Naive thymus-derived CD8-positive, alpha-beta T cell (primary cell): ENCODE results near the gene CRIP1. TPM values are rescaled to one million over a fixed set of nuclear protein-coding genes. Genes with fewer than 3 reads are reported as not detected.
A peak's percentile ranks its signal among the peaks of the same experiment; 100 is the strongest.

Source experiments
- ATAC-seq, 2 donors: fragments of 150-1000 bp; cut with Tn5 transposase in 1 of 2; sonication (Bioruptor Pico), chemical (Tn5 transposase) in 1 of 2; 1 replicate in 1 of 2; 2 replicates in 1 of 2; pipeline ENCODE4 v1.10.0; 2021; ENCODE audit warnings: mild to moderate bottlenecking in 2 of 2, moderate library complexity in 2 of 2
- POLR2A ChIA-PET: fragments of 350-600 bp; sonication (Branson Sonifier 250); formaldehyde crosslinking; loops from one replicate; lab custom pipeline; 2021; ENCODE audit warnings: antibody characterized with exemption; lab: Charles Lee
- DNase-seq, 10 donors: peaks; one replicate each; pipeline versions ENCODE4 v3.0.0 to v3.0.0-alpha.2; 2020 to 2022
- H3K27ac Mint-ChIP-seq, 10 donors: one replicate each; pipeline ENCODE4 v1.8.0; 2020 to 2022; ENCODE audit warnings: mild to moderate bottlenecking in 10 of 10, mixed read lengths in 10 of 10, moderate library complexity in 4 of 10, inconsistent platforms in 1 of 10
- H3K27me3 Mint-ChIP-seq, 5 donors: one replicate each; pipeline ENCODE4 v1.8.0; 2021 to 2022; ENCODE audit warnings: mixed read lengths in 5 of 5
- H3K36me3 Mint-ChIP-seq, 3 donors: one replicate each; pipeline ENCODE4 v1.8.0; 2020 to 2022; ENCODE audit warnings: mixed read lengths in 3 of 3, mild to moderate bottlenecking in 2 of 3, inconsistent platforms in 1 of 3
- H3K4me1 Mint-ChIP-seq, 4 donors: one replicate each; pipeline ENCODE4 v1.8.0; 2021 to 2022; ENCODE audit warnings: mixed read lengths in 4 of 4
- H3K4me3 Mint-ChIP-seq, 10 donors: one replicate each; pipeline ENCODE4 v1.8.0; 2020 to 2022; ENCODE audit warnings: mild to moderate bottlenecking in 10 of 10, mixed read lengths in 10 of 10, moderate library complexity in 6 of 10, inconsistent platforms in 1 of 10
- H3K9me3 Mint-ChIP-seq, 9 donors: one replicate each; pipeline ENCODE4 v1.8.0; 2020 to 2022; ENCODE audit warnings: mixed read lengths in 9 of 9, mild to moderate bottlenecking in 3 of 9, inconsistent platforms in 1 of 9, moderate library complexity in 1 of 9
- polyA plus RNA-seq, 3 donors: library from polyadenylated mRNA; unstranded; fragments of 300-500 nt; fragmentation: Illumina TruSeq; gene quantifications; one replicate each; pipeline ENCODE4 v1.2.3, GENCODE V29; 2021
- total RNA-seq, 8 experiments: library from RNA in 2 of 8; stranded (reverse) in 2 of 8; gene quantifications; one replicate each; pipeline ENCODE4 v1.2.3 and lab custom pipeline; 2021 to 2026

The CRIP1 gene
- total and polyA plus RNA-seq, 5 experiments from 2014 or later = 96.5 to 784 (median 342) TPM

DNA sequence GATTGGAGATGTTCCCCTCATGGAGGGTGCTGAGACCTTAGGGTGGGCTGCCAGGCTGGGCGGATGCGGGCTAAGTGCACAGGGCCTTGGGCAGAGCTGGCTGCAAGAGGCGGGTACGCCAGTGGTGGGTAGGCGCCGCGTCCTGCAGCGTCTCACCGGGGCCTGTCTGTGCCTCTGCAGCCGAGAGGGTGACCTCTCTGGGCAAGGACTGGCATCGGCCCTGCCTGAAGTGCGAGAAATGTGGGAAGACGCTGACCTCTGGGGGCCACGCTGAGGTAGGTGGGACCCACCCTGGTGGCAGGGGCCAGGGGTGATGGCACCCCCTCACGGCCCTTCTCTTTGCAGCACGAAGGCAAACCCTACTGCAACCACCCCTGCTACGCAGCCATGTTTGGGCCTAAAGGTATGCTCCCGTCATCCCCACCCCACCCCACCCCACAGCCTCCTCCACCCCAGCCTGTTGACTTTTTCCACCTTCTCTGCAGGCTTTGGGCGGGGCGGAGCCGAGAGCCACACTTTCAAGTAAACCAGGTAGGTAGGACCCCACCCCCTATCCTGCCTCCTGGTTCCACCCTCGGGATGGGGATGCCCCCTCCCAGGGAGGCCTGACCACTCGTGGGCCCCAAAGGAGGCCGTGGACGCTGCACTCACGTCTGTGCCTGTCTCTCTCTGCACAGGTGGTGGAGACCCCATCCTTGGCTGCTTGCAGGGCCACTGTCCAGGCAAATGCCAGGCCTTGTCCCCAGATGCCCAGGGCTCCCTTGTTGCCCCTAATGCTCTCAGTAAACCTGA lies 1.5 kb downstream of the CRIP1 start:
- H3K4me1 Mint-ChIP-seq = peaks cover 19 to 58% (median 44%) of the 10 kb centered on the region in 4 donors
- H3K4me3 Mint-ChIP-seq = peak overlapping the region; percentile 77 to 96 (median 88)
- POLR2A ChIA-PET = interaction anchor here (1.6 to 5.3 kb wide), 5 partner anchors 9 to 90 kb away, joined by 4 to 165 read pairs (median 30); partner anchors contain the start of genes TEX22 and TMEM121
- peaks cover 0 to 4% (median 0%) of the 10 kb centered on the region in 5 donors for H3K27me3 Mint-ChIP-seq
- H3K9me3 Mint-ChIP-seq = no peaks in the 10 kb centered on the region
- DNase-seq (peak in 4 of 10 donors; percentile 18 to 75 (median 32)), ATAC-seq (no peak)
- no peaks in the 10 kb centered on the region for H3K36me3 Mint-ChIP-seq
- H3K27ac Mint-ChIP-seq = peak overlapping the region; percentile 81 to 100 (median 98)

DNA sequence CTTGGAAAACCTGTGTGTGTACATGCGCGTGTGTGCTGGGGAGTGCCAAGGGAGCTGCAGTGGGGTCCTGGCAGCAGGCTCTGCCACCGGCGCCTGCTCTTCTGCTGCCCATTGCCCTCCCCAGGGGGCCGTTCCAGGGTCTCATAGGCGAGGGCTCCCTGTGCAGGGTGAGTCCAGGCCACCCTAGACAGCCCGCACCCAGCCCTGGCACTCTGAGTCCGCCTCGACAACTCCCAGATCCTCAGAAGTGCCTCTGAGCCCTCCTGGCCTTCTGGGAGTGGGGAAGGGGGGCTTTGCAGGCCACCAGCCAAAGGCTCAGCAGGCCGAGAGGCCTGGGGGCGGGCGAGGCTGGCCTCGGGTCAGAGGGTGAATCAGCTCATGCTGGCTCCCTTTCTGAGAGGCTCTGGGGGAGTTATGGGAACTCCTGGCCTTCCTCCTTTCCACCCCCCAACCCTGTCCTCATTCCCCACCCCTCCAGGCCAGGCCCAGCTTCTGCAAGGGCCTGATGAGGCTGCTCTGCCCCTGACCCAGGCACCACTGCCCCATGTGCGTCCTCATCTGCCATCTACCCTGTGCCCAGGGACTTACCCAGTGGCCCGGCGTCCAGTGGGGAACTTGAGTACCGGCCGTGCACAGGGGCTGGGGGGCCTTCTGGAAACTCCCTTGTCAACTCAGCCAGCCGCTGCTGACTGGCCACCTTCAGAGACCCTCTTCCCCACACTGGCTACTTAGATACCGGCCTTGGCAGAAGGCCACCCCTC lies 2.3 kb downstream of the CRIP1 start:
- Mint-ChIP-seq H3K27ac (peak overlapping the region; percentile 92 to 100 (median 99)), H3K4me1 (peaks cover 19 to 54% (median 44%) of the 10 kb centered on the region in 4 donors), H3K9me3 (no peaks in the 10 kb centered on the region), H3K27me3 (peaks cover 0 to 4% (median 0%) of the 10 kb centered on the region in 5 donors), H3K4me3 (peak overlapping the region; percentile 81 to 96 (median 90)), H3K36me3 (no peaks in the 10 kb centered on the region)
- ATAC-seq (no peak), DNase-seq (peak in 2 of 10 donors; percentile 11 to 13)
- POLR2A ChIA-PET = interaction anchor here (0.6 to 5.3 kb wide), 18 partner anchors 10 to 736 kb away, joined by 3 to 165 read pairs (median 4); partner anchors contain the start of genes PACS2, SIVA1, TEX22 and TMEM121

DNA sequence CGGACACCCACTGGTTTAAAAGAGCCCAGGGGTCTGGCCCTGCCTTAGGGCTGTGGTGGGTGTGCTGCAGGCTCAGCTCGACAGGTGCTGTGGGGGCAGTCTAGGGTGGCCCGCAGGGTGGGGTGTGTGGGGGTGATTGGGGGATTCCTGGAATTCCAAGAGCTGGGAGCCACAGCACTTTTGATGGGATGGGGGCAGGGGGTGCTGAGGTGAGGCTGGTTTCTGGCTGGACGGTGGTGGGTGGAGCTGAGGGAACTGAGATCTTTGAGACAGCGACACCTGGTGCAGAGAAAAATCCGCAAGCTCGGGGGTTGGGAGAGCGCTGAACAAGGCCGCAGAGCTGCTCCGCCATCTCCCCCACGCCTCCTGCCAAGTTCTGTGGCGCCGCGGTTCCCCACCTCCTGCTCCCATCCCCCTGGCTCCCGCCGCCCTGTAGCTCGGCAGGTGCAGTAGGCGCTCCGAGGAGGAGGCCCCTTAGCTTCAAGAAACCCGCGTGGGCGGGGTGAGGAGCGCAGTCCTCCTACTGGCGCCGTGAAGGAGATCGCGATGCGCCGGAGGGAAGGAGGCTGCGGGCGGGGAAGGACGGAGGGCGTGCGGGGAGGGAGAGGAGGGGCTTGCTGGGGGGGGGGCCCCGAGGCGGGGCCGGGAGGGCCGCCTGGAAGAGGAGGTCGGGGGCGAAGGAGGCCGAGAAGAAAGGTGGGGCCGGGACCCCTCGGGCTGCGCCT lies 3.0 kb downstream of the CRIP1 start:
- H3K4me3 Mint-ChIP-seq = peak overlapping the region; percentile 81 to 96 (median 90)
- H3K9me3 Mint-ChIP-seq = no peaks in the 10 kb centered on the region
- peak; percentile 10 to 12 for ATAC-seq
- H3K36me3 Mint-ChIP-seq = no peaks in the 10 kb centered on the region
- peak overlapping the region; percentile 92 to 100 (median 99) for H3K27ac Mint-ChIP-seq
- H3K27me3 Mint-ChIP-seq = peaks cover 0 to 4% (median 0%) of the 10 kb centered on the region in 5 donors
- peaks cover 13 to 47% (median 37%) of the 10 kb centered on the region in 4 donors for H3K4me1 Mint-ChIP-seq
- peak; percentile 78 to 94 (median 88) for DNase-seq
- POLR2A ChIA-PET = interaction anchor here (0.6 to 5.3 kb wide), 27 partner anchors 10 to 737 kb away, joined by 3 to 165 read pairs (median 4); partner anchors contain the start of genes BRF1, PACS2, SIVA1 and TEX22

DNA sequence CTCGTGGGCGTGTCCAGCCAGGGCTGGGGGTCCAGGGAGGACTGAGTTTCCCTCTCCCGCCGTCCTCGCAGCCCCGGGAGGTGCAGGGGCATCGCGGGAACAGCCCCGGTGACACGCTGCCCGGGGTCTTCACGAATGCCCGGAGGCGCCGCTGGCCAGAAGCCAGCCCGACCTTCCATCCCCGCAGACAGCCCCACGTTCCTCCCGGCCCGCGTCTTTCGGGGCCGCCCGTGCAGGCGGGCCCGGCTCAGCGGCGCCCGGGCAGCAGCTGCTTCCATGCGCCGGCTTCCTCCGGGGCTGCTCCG lies 3.5 kb downstream of the CRIP1 start:
- H3K4me1 Mint-ChIP-seq = peaks cover 13 to 41% (median 32%) of the 10 kb centered on the region in 4 donors
- H3K9me3 Mint-ChIP-seq = no peaks in the 10 kb centered on the region
- peak overlapping the region in 8 of 10 donors; percentile 93 to 100 (median 99) for H3K27ac Mint-ChIP-seq
- peaks cover 0 to 4% (median 0%) of the 10 kb centered on the region in 5 donors for H3K27me3 Mint-ChIP-seq
- ATAC-seq (peak in 1 of 2 donors; percentile 3), DNase-seq (no peak)
- no peaks in the 10 kb centered on the region for H3K36me3 Mint-ChIP-seq
- H3K4me3 Mint-ChIP-seq = peak overlapping the region in 7 of 10 donors; percentile 81 to 96 (median 90)
- POLR2A ChIA-PET = interaction anchor here (0.7 to 5.3 kb wide), 19 partner anchors 11 to 738 kb away, joined by 3 to 165 read pairs (median 4); partner anchors contain the start of genes BRF1, PACS2, SIVA1 and TEX22

DNA sequence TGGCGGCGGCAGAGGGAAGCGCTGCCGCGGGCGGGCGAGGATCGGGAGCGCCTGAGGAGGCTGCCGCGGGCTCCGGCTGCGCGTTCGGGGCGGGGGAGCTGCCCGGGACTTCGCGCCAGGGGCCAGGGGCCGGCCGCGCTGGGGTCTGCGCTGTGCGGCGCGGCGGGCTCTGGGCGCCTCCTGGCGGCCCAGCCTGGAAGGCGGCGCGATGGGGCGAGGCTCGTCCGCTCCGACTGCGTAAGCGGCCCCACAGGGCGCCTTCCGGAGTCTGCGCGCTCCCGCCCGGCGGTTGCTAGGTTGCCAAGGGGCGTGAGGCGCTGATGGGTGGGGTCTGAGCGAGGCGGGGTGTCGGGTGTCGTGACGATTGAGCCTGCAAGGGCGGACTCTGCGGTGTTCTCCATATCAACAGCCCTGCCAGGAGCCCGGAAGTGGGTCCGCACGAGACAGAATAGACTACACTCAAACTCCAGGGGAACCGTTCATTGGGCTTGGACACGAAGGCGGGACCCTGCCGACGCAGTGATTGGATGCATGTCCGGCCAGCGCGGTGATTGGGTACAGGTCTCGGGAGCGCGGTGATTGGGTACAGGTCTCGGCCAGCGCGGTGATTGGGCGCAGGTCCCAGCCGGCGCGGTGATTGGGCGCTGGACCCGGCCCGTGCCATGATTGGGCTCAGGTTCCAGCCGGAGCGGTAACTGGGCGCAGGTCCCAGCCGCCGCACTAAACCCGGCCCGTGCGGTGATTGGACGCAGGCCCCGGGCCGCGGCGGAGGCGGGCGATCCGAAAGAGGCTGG lies 4.1 kb downstream of the CRIP1 start, which contains the start of gene TEDC1:
Gene TEDC1 (plus strand): TSS at position 675 of the 794 bp plus-strand sequence. CDS start 130 bp downstream, outside the sequence.
- Mint-ChIP-seq H3K4me3 (peak within 1 kb of the TSS; percentile 81 to 96 (median 88)), H3K4me1 (peaks cover 10 to 36% (median 28%) of the 10 kb centered on the region in 4 donors), H3K27me3 (peaks cover 0 to 4% (median 0%) of the 10 kb centered on the region in 5 donors), H3K27ac (peak within 1 kb of the TSS; percentile 87 to 100 (median 99)), H3K36me3 (no peaks in the 10 kb centered on the region), H3K9me3 (no peaks in the 10 kb centered on the region)
- ATAC-seq (peak; percentile 64 to 73), DNase-seq (peak; percentile 95 to 100 (median 99))
- POLR2A ChIA-PET = interaction anchor here (0.9 to 5.3 kb wide), 16 partner anchors 11 to 738 kb away, joined by 3 to 165 read pairs (median 6); partner anchors contain the start of genes BRF1, PACS2, SIVA1 and TEX22

DNA sequence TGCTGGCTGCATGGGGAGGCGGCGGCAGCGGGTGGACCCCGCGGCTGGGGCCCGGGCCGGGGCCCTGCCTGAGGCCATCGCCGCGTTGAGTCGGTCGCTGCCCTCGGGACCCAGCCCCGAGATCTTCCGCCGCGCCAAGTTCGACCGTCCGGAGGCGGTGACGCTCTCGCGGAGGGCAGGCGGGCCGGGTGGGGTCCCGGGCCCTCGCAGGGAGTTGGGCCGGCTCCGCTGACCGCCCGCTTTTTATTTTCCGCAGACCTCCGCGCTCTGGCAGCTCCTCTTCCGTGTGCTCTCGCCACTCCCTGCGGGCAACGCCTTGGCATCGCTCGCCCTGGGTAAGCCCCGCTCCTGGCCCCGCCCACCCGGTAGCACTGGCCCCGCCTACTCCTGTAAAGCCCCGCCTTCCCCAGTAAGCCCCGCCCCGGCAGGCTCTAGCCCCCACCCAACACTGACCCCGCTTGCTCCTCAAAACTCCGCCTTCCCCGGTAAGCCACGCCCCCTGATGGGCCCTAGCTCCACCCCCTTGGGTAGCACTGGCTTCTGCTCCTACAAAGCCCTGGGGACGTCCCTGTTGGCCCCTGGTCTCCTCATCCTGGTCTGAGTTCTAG lies 4.8 kb downstream of the CRIP1 start:
- H3K36me3 Mint-ChIP-seq = no peaks in the 10 kb centered on the region
- ATAC-seq = peak; percentile 9 to 16
- H3K9me3 Mint-ChIP-seq = no peaks in the 10 kb centered on the region
- H3K27me3 Mint-ChIP-seq = peaks cover 0 to 4% (median 0%) of the 10 kb centered on the region in 5 donors
- peak overlapping the region; percentile 78 to 99 (median 96) for H3K27ac Mint-ChIP-seq
- peaks cover 10 to 32% (median 24%) of the 10 kb centered on the region in 4 donors for H3K4me1 Mint-ChIP-seq
- POLR2A ChIA-PET = interaction anchor here (1.5 to 5.3 kb wide), 6 partner anchors 12 to 177 kb away, joined by 5 to 165 read pairs (median 30); partner anchors contain the start of genes PACS2, TEX22 and TMEM121
- DNase-seq = peak; percentile 75 to 88 (median 79)
- H3K4me3 Mint-ChIP-seq = peak overlapping the region; percentile 77 to 94 (median 87)

DNA sequence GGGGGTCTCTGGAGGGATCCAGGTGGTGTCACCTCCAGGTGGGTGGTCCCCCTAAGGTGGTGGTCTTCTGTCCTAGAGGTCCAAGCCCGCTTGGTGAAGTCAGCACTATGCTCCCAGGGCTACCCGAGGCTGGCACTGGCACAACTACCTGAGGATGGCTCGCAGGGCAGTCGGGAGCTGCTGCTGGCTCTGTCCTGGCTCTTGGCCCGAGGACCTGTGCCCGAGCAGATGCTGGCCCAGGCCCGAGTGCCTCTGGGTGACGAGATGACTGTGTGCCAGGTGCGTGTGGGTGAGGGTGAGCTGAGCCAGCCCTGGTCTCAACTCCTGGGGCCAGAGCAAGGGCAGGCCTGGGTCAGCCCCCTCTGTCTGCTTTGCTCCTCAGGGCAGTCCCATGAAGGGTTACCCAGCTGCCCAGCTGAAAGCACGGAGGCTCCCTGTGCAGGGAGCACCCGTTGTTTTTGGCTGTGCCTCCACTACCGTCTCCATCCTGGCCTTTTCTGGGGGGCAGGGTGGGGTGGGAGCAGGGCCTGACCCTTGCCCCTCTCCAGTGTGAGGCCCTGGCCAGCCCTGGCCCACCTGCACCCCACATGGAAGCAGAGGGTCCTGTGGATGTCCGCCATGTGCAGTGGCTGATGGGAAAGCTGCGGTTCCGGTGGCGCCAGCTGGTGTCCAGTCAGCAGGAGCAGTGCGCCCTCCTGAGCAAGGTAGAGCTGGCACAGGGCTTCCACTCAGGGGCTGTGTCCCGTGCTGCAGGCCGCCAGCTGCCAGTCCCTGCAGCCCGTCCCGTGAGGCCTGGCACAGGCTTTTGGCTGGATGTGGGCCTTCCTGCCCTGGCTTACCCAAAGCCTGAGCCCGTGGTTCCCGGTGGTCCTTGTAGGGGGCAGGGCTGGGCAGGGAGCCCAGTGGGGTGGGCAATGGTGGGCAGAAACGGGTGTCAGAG lies 5.6 kb downstream of the CRIP1 start:
- POLR2A ChIA-PET = interaction anchor here (0.9 to 5.3 kb wide), 6 partner anchors 13 to 178 kb away, joined by 3 to 165 read pairs (median 30); partner anchors contain the start of genes PACS2, TEX22 and TMEM121
- ATAC-seq (no peak), DNase-seq (peak in 2 of 10 donors; percentile 10 to 60)
- peak overlapping the region; percentile 77 to 90 (median 83) for H3K4me3 Mint-ChIP-seq
- peaks cover 10 to 32% (median 21%) of the 10 kb centered on the region in 4 donors for H3K4me1 Mint-ChIP-seq
- peak overlapping the region; percentile 78 to 98 (median 93) for H3K27ac Mint-ChIP-seq
- no peaks in the 10 kb centered on the region for H3K36me3 Mint-ChIP-seq
- peaks cover 0 to 4% (median 0%) of the 10 kb centered on the region in 5 donors for H3K27me3 Mint-ChIP-seq
- H3K9me3 Mint-ChIP-seq = no peaks in the 10 kb centered on the region

DNA sequence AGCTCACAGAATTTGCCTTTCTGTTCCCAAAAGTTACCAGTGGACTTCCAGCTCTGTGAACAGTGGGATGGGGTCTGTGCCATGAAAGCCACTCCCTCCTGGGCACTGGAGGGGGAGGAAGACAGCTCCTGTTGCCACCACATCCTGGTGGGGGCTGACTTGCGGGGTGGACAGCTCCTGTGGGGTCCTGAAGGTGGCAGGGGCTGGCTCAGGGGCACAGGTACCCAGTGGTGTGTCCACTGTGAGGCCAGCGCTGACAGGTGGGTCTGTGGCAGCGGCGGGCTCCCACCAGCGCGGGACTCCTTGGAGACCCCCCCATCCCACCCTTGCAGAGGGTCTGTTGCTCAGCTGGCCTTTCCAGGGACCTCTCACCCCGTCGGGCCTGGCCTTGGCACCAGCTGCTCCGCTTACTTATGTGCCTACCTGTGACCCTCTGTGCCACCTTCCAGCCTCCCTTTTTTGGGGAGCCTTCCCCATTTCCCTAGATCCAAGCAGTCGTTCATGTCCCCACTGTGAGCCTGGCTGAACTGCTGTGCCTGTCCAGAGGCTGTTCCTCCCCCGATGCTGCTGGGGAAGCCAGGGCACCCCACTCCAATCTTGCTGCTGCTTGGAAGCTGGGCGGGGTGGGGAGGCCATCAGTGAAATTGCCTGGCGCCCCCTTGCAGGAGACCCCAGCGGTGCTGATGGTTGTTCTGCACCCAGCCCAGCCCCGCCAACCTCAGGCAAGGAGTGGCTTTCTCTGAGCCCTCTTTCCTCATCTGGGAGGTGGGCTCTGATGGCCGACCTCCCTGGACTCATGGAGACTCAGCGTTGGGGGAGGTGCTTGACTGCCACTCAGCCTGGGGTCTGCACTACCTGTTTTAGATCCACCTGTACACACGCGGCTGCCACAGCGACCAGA lies 6.5 kb downstream of the CRIP1 start:
- POLR2A ChIA-PET = interaction anchor here (0.9 to 5.3 kb wide), 4 partner anchors 14 to 179 kb away, joined by 3 to 165 read pairs (median 18); partner anchors contain the start of genes PACS2 and TMEM121
- peak overlapping the region in 3 of 10 donors; percentile 62 to 82 (median 68) for H3K27ac Mint-ChIP-seq
- ATAC-seq (no peak), DNase-seq (peak in 2 of 10 donors; percentile 4 to 62)
- no peaks in the 10 kb centered on the region for H3K9me3 Mint-ChIP-seq
- peak overlapping the region in 7 of 10 donors; percentile 14 to 68 (median 32) for H3K4me3 Mint-ChIP-seq
- H3K36me3 Mint-ChIP-seq = peaks cover 0 to under 1% (median 0%) of the 10 kb centered on the region in 3 donors
- H3K27me3 Mint-ChIP-seq = peaks cover 0 to 4% (median 0%) of the 10 kb centered on the region in 5 donors
- peaks cover 7 to 23% (median 16%) of the 10 kb centered on the region in 4 donors for H3K4me1 Mint-ChIP-seq
